Stomach (tissue), 9 donors: Measurements from ENCODE around the gene COG5. TPM values are rescaled to one million over a fixed set of nuclear protein-coding genes. Genes with fewer than 3 reads are reported as not detected.
"Not testable (repeated sequence)": the region's sequence is repeated elsewhere in the genome, so short reads cannot be mapped to it uniquely, and the experiment has no call there.

ENCODE experiments used
- DNase-seq, 2 donors: peaks; one replicate each; pipeline versions ENCODE4 v3.0.0 to v3.0.0-alpha.2; 2013 to 2019
- H3K27ac ChIP-seq, 5 donors: fragments of 200-600 bp in 4 of 5; sonication (generic) in 4 of 5; one replicate each; pipeline ENCODE4 v1.5.1; 2013 to 2019; ENCODE audit warnings: mild to moderate bottlenecking in 1 of 5, moderate library complexity in 1 of 5
- H3K27me3 ChIP-seq, 3 donors: fragments of 200-600 bp; sonication (generic); one replicate each; pipeline ENCODE4 v1.5.1; 2017 to 2019; ENCODE audit warnings: mixed run types in 1 of 3
- H3K36me3 ChIP-seq, 4 donors: fragments of 200-600 bp; sonication (generic); 1 replicate in 3 of 4; 2 replicates in 1 of 4; pipeline ENCODE4 v1.5.1; 2016 to 2019
- H3K4me1 ChIP-seq, 4 donors: fragments of 200-600 bp; sonication (generic); one replicate each; pipeline ENCODE4 v1.5.1; 2016 to 2019
- H3K4me3 ChIP-seq, 4 donors: fragments of 200-600 bp; sonication (generic) in 3 of 4; one replicate each; pipeline ENCODE4 v1.5.1; 2016 to 2019; ENCODE audit warnings: mild to moderate bottlenecking in 1 of 4
- H3K9me3 ChIP-seq, 4 donors: fragments of 200-600 bp; sonication (generic); one replicate each; pipeline ENCODE4 v1.5.1; 2016 to 2019
- CTCF ChIP-seq, 7 experiments: fragments of 450-650 bp in 4 of 7; fragments of 200-600 bp in 3 of 7; sonication (generic) in 3 of 7; IDR thresholded peaks; one replicate each; pipeline ENCODE4 v1.5.1; 2016 to 2019; ENCODE audit warnings: antibody characterized with exemption in 7 of 7, control low read depth in 2 of 7, mild to moderate bottlenecking in 1 of 7
- EP300 ChIP-seq: sonication (generic); formaldehyde crosslinking; IDR thresholded peaks from one replicate; pipeline ENCODE4 v1.6.1; 2017; ENCODE audit warnings: antibody characterized with exemption
- POLR2A ChIP-seq, 4 donors: fragments of 450-650 bp; IDR thresholded peaks; one replicate each; pipeline ENCODE4 v1.6.1; 2016; ENCODE audit warnings: antibody characterized with exemption in 4 of 4, control low read depth in 2 of 4, mild to moderate bottlenecking in 1 of 4, moderate library complexity in 1 of 4
- POLR2AphosphoS5 ChIP-seq, 3 donors: sonication (generic); formaldehyde crosslinking; IDR thresholded peaks; one replicate each; pipeline ENCODE4 v1.6.1; 2016; ENCODE audit warnings: antibody characterized with exemption in 3 of 3
- WGBS, 5 donors: extraction: QIAGEN DNeasy Blood & Tissue Kit in 3 of 5; methylation state at CpG; one replicate each; pipeline versions ENCODE4 v1.1.5 to v1.1.7; 2013 to 2018; 5-methylcytosine and 5-hydroxymethylcytosine counted together
- intact Hi-C: fragments of 100-400 bp; cut with DNase I; formaldehyde crosslinking; loops from one replicate; pipeline ENCODE4 v1.15.1; 2023; ENCODE audit warnings: low total_unique reads
- polyA plus RNA-seq, 3 donors: library from polyadenylated mRNA; stranded (reverse); fragments of 200-250 nt; gene quantifications; one replicate each; pipeline ENCODE4 v1.2.3, GENCODE V29; 2013
- total RNA-seq, 5 donors: library from RNA; depleted of rRNA; stranded (reverse); fragments of >200 nt; gene quantifications; one replicate each; pipeline versions ENCODE4 v1.1.0 to v1.2.3, GENCODE V29; 2014 to 2016
- donor health status: healthy with polysubstance abuse.
- donor health status: Bipolar disorder and iron deficiency.
- donor health status: healthy.

COG5 gene
- total and polyA plus RNA-seq, 8 donors = 5.2 to 285 (median 17.1) TPM

GRCh38 chr7:107161415-107161814 lies 402.3 kb downstream of the COG5 start:
- no peak for DNase-seq
- no peak overlapping the region for H3K4me3 ChIP-seq
- no peaks in the 10 kb centered on the region for H3K9me3 ChIP-seq
- no peaks in the 10 kb centered on the region for H3K27me3 ChIP-seq
- intact Hi-C loops = no loop called here
- WGBS, 5 donors = 83 to 89% (median 88%) methylated on average over 3 of the region's 3 CpGs
- H3K4me1 ChIP-seq = no peaks in the 10 kb centered on the region
- no peak overlapping the region for H3K27ac ChIP-seq
- no peaks in the 10 kb centered on the region for H3K36me3 ChIP-seq
- no peak for TF ChIP-seq POLR2AphosphoS5 (IDR thresholded peaks at IDR 0.05)
- TF ChIP-seq CTCF (IDR thresholded peaks at IDR 0.05) = no peak
- no peak for TF ChIP-seq EP300
- TF ChIP-seq POLR2A (IDR thresholded peaks at IDR 0.05) = no peak

- TF ChIP-seq POLR2AphosphoS5 (IDR thresholded peaks at IDR 0.05) (no peak), CTCF (IDR thresholded peaks at IDR 0.05) (no peak), EP300 (no peak), POLR2A (IDR thresholded peaks at IDR 0.05) (no peak)
- Histone ChIP-seq H3K4me1 (no peaks in the 10 kb centered on the region), H3K36me3 (no peaks in the 10 kb centered on the region), H3K27me3 (no peaks in the 10 kb centered on the region), H3K27ac (no peak overlapping the region), H3K4me3 (no peak overlapping the region), H3K9me3 (no peaks in the 10 kb centered on the region)
- intact Hi-C loops = no loop called here
- DNase-seq = no peak
- WGBS, 5 donors = 65 to 86% (median 70%) methylated on average over 2 of the region's 2 CpGs
Measured at GRCh38 chr7:107160389-107160788, 403.3 kb downstream of the COG5 start.

GRCh38 chr7:107158028-107158427 lies 405.7 kb downstream of the COG5 start:
- intact Hi-C loops = no loop called here
- Histone ChIP-seq H3K27me3 (no peaks in the 10 kb centered on the region), H3K4me1 (no peaks in the 10 kb centered on the region), H3K9me3 (no peaks in the 10 kb centered on the region), H3K27ac (no peak overlapping the region), H3K36me3 (peaks cover 0 to 4% (median 0%) of the 10 kb centered on the region in 4 donors), H3K4me3 (no peak overlapping the region)
- TF ChIP-seq POLR2AphosphoS5 (IDR thresholded peaks at IDR 0.05) (no peak), CTCF (IDR thresholded peaks at IDR 0.05) (no peak), POLR2A (IDR thresholded peaks at IDR 0.05) (no peak), EP300 (no peak)
- DNase-seq = no peak
- 77 to 90% (median 82%) methylated on average over 2 of the region's 2 CpGs for WGBS, 5 donors

GRCh38 chr7:107157091-107157490 lies 406.6 kb downstream of the COG5 start:
- peaks cover 0 to 4% (median 0%) of the 10 kb centered on the region in 4 donors for H3K36me3 ChIP-seq
- H3K9me3 ChIP-seq = no peaks in the 10 kb centered on the region
- H3K27me3 ChIP-seq = no peaks in the 10 kb centered on the region
- 90 to 97% (median 95%) methylated on average over 7 of the region's 7 CpGs for WGBS, 5 donors
- H3K27ac ChIP-seq = no peak overlapping the region
- TF ChIP-seq CTCF (IDR thresholded peaks at IDR 0.05) (no peak), EP300 (no peak), POLR2A (IDR thresholded peaks at IDR 0.05) (no peak), POLR2AphosphoS5 (IDR thresholded peaks at IDR 0.05) (no peak)
- DNase-seq = no peak
- H3K4me3 ChIP-seq = no peak overlapping the region
- intact Hi-C loops = no loop called here
- no peaks in the 10 kb centered on the region for H3K4me1 ChIP-seq

- intact Hi-C loops, H3K4me1 ChIP-seq, H3K27ac ChIP-seq, DNase-seq, H3K4me3 ChIP-seq, H3K27me3 ChIP-seq, H3K9me3 ChIP-seq, H3K36me3 ChIP-seq: not testable (repeated sequence)
- WGBS, 5 donors = 91 to 94% (median 93%) methylated on average over 3 of the region's 3 CpGs
Measured at GRCh38 chr7:107155726-107156125, 408.0 kb downstream of the COG5 start.
